Calu3 (cell line): ENCODE measurements around the gene LLGL2. TPM values are rescaled to one million over a fixed set of nuclear protein-coding genes. Genes with fewer than 3 reads are reported as not detected.

Experiments used
- BruUV-seq: library from RNA; stranded (reverse); fragments of 400-500 nt; replicated peaks from 2 replicates; lab custom pipeline; 2021; lab: Mats Ljungman, UMichigan
- CTCF ChIA-PET: fragments of 300-600 bp; sonication (Branson Sonifier 250); formaldehyde crosslinking; loops from one replicate; lab custom pipeline; 2022; ENCODE audit warnings: antibody characterized with exemption; lab: Charles Lee
- DNase-seq: peaks from one replicate; pipeline ENCODE4 v3.0.0; 2022
- H3K27ac Mint-ChIP-seq: one replicate; pipeline ENCODE4 v1.8.0; 2022; ENCODE audit warnings: mixed read lengths; ENCODE audit not compliant: unreplicated experiment
- H3K27me3 Mint-ChIP-seq: one replicate; pipeline ENCODE4 v1.8.0; 2022; ENCODE audit warnings: mixed read lengths; ENCODE audit not compliant: unreplicated experiment
- H3K36me3 Mint-ChIP-seq: one replicate; pipeline ENCODE4 v1.8.0; 2022; ENCODE audit warnings: mild to moderate bottlenecking, moderate library complexity, mixed read lengths; ENCODE audit not compliant: insufficient read depth, unreplicated experiment
- H3K4me1 Mint-ChIP-seq: one replicate; pipeline ENCODE4 v1.8.0; 2022; ENCODE audit warnings: mild to moderate bottlenecking, low read depth, mixed read lengths; ENCODE audit not compliant: unreplicated experiment
- H3K4me3 Mint-ChIP-seq: one replicate; pipeline ENCODE4 v1.8.0; 2022; ENCODE audit warnings: mild to moderate bottlenecking, low read depth, moderate library complexity, mixed read lengths; ENCODE audit not compliant: unreplicated experiment
- H3K9me3 Mint-ChIP-seq: one replicate; pipeline ENCODE4 v1.8.0; 2022; ENCODE audit warnings: low read depth, mixed read lengths; ENCODE audit not compliant: unreplicated experiment
- CTCF ChIP-seq: fragments of 200-600 bp; IDR thresholded peaks from one replicate; pipeline ENCODE4 v1.8.0; 2022; ENCODE audit warnings: antibody characterized with exemption; ENCODE audit not compliant: unreplicated experiment
- intact Hi-C: fragments of 100-400 bp; cut with micrococcal nuclease; formaldehyde crosslinking; loops from one replicate; pipeline ENCODE4 v1.10.0; 2022; ENCODE audit not compliant: unreplicated experiment
- total RNA-seq: library from RNA; stranded (reverse); gene quantifications from 2 replicates; pipeline ENCODE4 v1.2.3, GENCODE V29; 2022

LLGL2 gene
- total RNA-seq, 1 experiment from 2014 or later: 208 TPM

- peak; percentile 35 for DNase-seq
- Mint-ChIP-seq H3K4me3 (peak overlapping the region; percentile 94), H3K9me3 (no peaks in the 10 kb centered on the region), H3K36me3 (peaks cover 54% of the 10 kb centered on the region), H3K4me1 (peaks cover 12% of the 10 kb centered on the region), H3K27ac (peak overlapping the region; percentile 82), H3K27me3 (no peaks in the 10 kb centered on the region)
- intact Hi-C loops: no loop called here
- no TSS peak for BruUV-seq
- no peak for TF ChIP-seq CTCF
- CTCF ChIA-PET: interaction anchor here (0.8 to 3.6 kb wide), 14 partner anchors 9 to 97 kb away, joined by 3 to 23 read pairs (median 4); partner anchors contain the start of genes MYO15B and TSEN54
Observed at GRCh38 chr17:75525806-75526554, 483 bp downstream of the LLGL2 start.

DNA sequence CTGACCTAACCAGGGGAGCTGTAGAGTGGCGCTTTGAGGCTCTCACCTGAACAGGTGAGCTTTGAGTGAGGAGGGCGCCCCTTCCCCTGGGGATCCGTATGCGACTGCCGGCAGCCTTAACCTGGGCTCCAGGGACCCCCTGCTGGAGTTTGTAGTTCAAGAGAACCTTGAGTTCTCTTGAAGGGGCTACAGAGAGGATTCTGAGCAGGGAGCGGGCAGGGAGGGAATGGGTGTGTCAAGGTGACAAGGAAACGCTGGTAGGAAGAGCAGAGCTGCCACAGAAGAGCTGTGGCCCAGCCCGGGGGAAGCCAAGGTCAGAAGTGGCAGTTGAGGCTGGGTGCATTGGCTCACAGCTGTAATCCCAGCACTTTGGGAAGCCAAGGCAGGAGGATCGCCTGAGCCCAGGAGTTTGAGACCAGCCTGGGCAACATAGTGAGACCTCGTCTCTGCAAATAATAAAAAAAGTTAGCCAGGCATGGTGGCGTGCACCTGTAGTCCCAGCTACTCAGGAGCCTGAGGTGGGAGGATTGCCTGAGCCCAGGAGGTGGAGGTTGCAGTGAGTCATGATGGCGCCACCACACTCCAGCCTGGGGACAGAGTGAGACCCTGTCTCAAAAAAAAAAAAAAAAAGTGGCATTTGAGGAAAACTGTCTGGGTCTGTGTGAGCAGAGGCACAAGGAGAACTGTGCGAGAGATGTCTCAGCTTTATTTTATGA is 1.2 kb downstream of the LLGL2 start:
- Mint-ChIP-seq H3K36me3 (peaks cover 61% of the 10 kb centered on the region), H3K4me3 (peak overlapping the region; percentile 94), H3K9me3 (no peaks in the 10 kb centered on the region), H3K27me3 (no peaks in the 10 kb centered on the region), H3K4me1 (peaks cover 19% of the 10 kb centered on the region), H3K27ac (peak overlapping the region; percentile 82)
- intact Hi-C loops: no loop called here
- CTCF ChIA-PET: interaction anchor here (0.6 to 3.6 kb wide), 9 partner anchors 9 to 352 kb away, joined by 3 to 23 read pairs (median 5); partner anchors contain the start of genes MYO15B, TRIM47 and TSEN54
- BruUV-seq: no TSS peak
- DNase-seq: peak; percentile 41
- TF ChIP-seq CTCF: no peak

DNA sequence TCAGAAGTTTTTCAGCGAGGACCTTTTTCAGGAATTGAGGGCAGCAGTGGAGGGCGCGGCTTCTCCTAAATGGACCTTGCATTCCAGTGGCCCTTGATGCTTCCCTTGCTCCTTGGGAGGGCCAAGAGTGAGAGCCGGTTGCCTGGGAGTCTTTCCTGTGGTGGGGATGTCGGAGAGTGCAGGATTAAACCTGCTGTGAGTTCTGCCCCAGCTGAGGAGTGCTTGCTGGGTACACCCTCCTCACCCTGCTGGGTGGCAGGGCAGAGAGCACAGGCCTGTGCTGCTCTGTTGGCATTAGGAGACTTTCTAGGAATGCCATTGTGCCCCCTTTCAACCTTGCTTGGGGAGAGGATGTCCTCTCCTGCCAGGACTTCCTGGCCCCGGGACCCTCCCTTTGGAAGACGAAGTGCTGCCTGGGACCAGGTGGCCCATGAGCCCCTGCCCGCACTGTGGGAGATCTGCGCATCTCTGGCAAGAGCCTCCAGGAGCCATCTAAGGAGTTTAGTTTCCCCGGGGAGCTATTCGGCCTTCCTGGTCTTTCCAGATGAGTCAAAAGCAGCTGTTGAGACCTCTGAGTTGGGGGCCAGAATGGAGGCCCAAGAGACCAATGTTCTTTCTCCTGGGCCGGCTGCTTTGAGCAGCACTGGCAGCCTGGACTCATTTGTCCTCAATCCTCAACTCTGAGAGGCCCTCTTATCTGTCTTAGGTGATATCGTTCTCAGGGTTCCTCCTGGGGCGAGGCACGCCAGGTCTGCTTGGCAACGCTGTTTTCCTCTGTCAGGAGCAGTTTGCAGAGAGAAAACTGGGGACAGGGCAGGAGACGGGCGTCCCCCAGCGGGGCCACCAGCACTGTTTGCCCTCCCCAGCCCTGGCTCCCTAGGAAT is 5.6 kb downstream of the LLGL2 start:
- peak overlapping the region; percentile 41 for H3K4me3 Mint-ChIP-seq
- DNase-seq: no peak
- intact Hi-C loops: loop anchor here (1.0 kb wide), 1 partner anchor 19 kb away; no protein-coding TSS in a partner anchor
- H3K27me3 Mint-ChIP-seq: no peaks in the 10 kb centered on the region
- peaks cover 45% of the 10 kb centered on the region for H3K4me1 Mint-ChIP-seq
- H3K36me3 Mint-ChIP-seq: peaks cover 79% of the 10 kb centered on the region
- H3K9me3 Mint-ChIP-seq: no peaks in the 10 kb centered on the region
- no peak for TF ChIP-seq CTCF
- TSS peak; percentile 76 for BruUV-seq
- CTCF ChIA-PET: interaction anchor here (0.6 to 1.6 kb wide), 5 partner anchors 14 to 388 kb away, joined by 3 to 5 read pairs (median 4); no protein-coding TSS in a partner anchor
- peak overlapping the region; percentile 73 for H3K27ac Mint-ChIP-seq

DNA sequence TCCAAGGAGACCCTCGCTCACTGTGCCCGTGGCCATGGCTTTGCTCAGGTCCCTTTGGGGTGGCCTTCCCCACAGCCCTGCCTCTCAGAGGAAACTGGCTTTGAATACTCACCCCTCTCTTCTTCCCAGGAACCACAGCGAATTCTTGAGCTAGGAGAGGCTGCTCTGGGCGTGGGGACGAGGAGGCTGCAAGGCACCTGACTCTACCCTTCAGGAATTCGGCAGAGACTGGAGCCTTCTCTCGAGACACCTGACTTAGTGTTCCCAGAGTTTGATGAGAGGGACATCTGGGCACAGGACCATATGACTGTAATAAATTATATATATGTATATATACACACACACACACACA is 6.2 kb downstream of the LLGL2 start:
- Mint-ChIP-seq H3K4me1 (peaks cover 47% of the 10 kb centered on the region), H3K9me3 (no peaks in the 10 kb centered on the region), H3K36me3 (peaks cover 77% of the 10 kb centered on the region), H3K27me3 (no peaks in the 10 kb centered on the region), H3K27ac (peak overlapping the region; percentile 73), H3K4me3 (peak overlapping the region; percentile 41)
- CTCF ChIA-PET: interaction anchor here (0.5 to 1.6 kb wide), 6 partner anchors 14 to 285 kb away, joined by 3 to 9 read pairs (median 4); partner anchors contain the start of gene TSEN54
- TF ChIP-seq CTCF: no peak
- intact Hi-C loops: loop anchor here (1.0 kb wide), 1 partner anchor 19 kb away; no protein-coding TSS in a partner anchor
- DNase-seq: peak; percentile 62
- BruUV-seq: no TSS peak
